ENCODE measurements around the gene TMEM120B. TPM values are rescaled to one million over a fixed set of nuclear protein-coding genes. Genes with fewer than 3 reads are reported as not detected.

The TMEM120B gene
- total and polyA plus RNA-seq, 2 of the 13 experiments (the other 11 are each of a cell fraction or from before 2014, with no cell fraction given): 7.1 to 12.9 TPM

- no peak for TF ChIP-seq AFF4 (CRISPR knock-in tag; IDR thresholded peaks at IDR 0.05)
- TF ChIP-seq RARA (CRISPR knock-in tag; IDR thresholded peaks at IDR 0.05): peak; percentile 91
- no peak for TF ChIP-seq ZFP90 (CRISPR knock-in tag; IDR thresholded peaks at IDR 0.05; ENCODE audit: borderline replicate concordance)
- TF ChIP-seq HNRNPK (IDR thresholded peaks at IDR 0.05; ENCODE audit: low read depth, low read length, poor library complexity, severe bottlenecking): no peak
- peak; percentile 85 for TF ChIP-seq NR2C2 (CRISPR knock-in tag; IDR thresholded peaks at IDR 0.05; ENCODE audit: borderline replicate concordance)
- no peak for TF ChIP-seq PLRG1 (conservative IDR thresholded peaks at IDR 0.05)
- TF ChIP-seq SP1 (IDR thresholded peaks at IDR 0.05): no peak
- TF ChIP-seq SP1 (CRISPR knock-in tag; IDR thresholded peaks at IDR 0.05): peak; percentile 75
- TF ChIP-seq ZNF549 (CRISPR knock-in tag; IDR thresholded peaks at IDR 0.05): no peak
- TF ChIP-seq SOX13 (IDR thresholded peaks at IDR 0.05): no peak
- TF ChIP-seq SOX13 (CRISPR knock-in tag; conservative IDR thresholded peaks at IDR 0.05 in 1 of 2, IDR thresholded peaks at IDR 0.05 in 1 of 2): peak in 1 of 2 experiments; percentile 74; a peak in 2 of 4 replicates
- TF ChIP-seq HNF4G (IDR thresholded peaks at IDR 0.05; ENCODE audit: borderline replicate concordance, low read depth, low read length): peak; percentile 76
- peak; percentile 77; the same call in 1 of the 2 replicates for TF ChIP-seq HNF4G (CRISPR knock-in tag; IDR thresholded peaks at IDR 0.05; ENCODE audit: borderline replicate concordance, low read depth)
- no peak for TF ChIP-seq SAFB2 (CRISPR knock-in tag; IDR thresholded peaks at IDR 0.05; ENCODE audit: borderline replicate concordance, low read depth)
- peak; percentile 60; the same call in 1 of the 2 replicates for TF ChIP-seq ATF7-NPFF (CRISPR knock-in tag; IDR thresholded peaks at IDR 0.05; ENCODE audit: low read depth)
- no peak for TF ChIP-seq STAT6 (CRISPR knock-in tag; IDR thresholded peaks at IDR 0.05; ENCODE audit: borderline replicate concordance)
- TF ChIP-seq NFKBIZ (CRISPR knock-in tag; IDR thresholded peaks at IDR 0.05): peak; percentile 64; the same call in 1 of the 2 replicates
- TF ChIP-seq ATAD3A (CRISPR knock-in tag; IDR thresholded peaks at IDR 0.05): no peak
- TF ChIP-seq HNF4A (CRISPR knock-in tag; IDR thresholded peaks at IDR 0.05): peak; percentile 92
- no peak for TF ChIP-seq TRIM24 (CRISPR knock-in tag; IDR thresholded peaks at IDR 0.05)
- TF ChIP-seq BATF2 (CRISPR knock-in tag; IDR thresholded peaks at IDR 0.05): no peak
These were observed 84.6 kb downstream of the TMEM120B start (continued) for GRCh38 chr12:121796855-121797751.
